UCSD-AML1 (cell line): Measurements from ENCODE around the gene P3H1.

ENCODE experiments used
- DNase-seq: peaks from one replicate; lab custom pipeline; 2025; ENCODE audit not compliant: unreplicated experiment; lab: John Stamatoyannopoulos, UW

P3H1 gene

GRCh38 chr1:42745851-42746250 lies 21.0 kb downstream of the P3H1 start:
- no peak for DNase-seq

- no peak for DNase-seq
Observed at GRCh38 chr1:42744148-42744413, 22.7 kb downstream of the P3H1 start.

GRCh38 chr1:42743317-42744147 lies 23.3 kb downstream of the P3H1 start:
- DNase-seq = no peak

- DNase-seq = no peak
Observed at GRCh38 chr1:42742617-42743316, 24.1 kb downstream of the P3H1 start.

- no peak for DNase-seq
Observed at GRCh38 chr1:42742141-42742540, 24.7 kb downstream of the P3H1 start.

- DNase-seq = no peak
Observed at GRCh38 chr1:42741706-42742105, 25.1 kb downstream of the P3H1 start.

GRCh38 chr1:42740851-42741580 lies 25.8 kb downstream of the P3H1 start:
- DNase-seq = no peak

GRCh38 chr1:42739753-42740700 lies 26.8 kb downstream of the P3H1 start, which contains the start of gene CLDN19:
Gene CLDN19, minus strand, starts transcription at chr1:42740236. Its CDS starts 173 bp downstream, at chr1:42740063.
- no peak for DNase-seq

- no peak for DNase-seq
Observed at GRCh38 chr1:42738678-42739226, 28.1 kb downstream of the P3H1 start.

- no peak for DNase-seq
Observed at GRCh38 chr1:42737986-42738677, 28.7 kb downstream of the P3H1 start.

- DNase-seq = peak; percentile 76
Observed at GRCh38 chr1:42737257-42737656, 29.6 kb downstream of the P3H1 start.

GRCh38 chr1:42736571-42737200 lies 30.1 kb downstream of the P3H1 start:
- DNase-seq = no peak

- no peak for DNase-seq
Observed at GRCh38 chr1:42736152-42736551, 30.7 kb downstream of the P3H1 start.

- DNase-seq = no peak
Observed at GRCh38 chr1:42735477-42736105, 31.2 kb downstream of the P3H1 start.

- no peak for DNase-seq
Observed at GRCh38 chr1:42735056-42735455, 31.8 kb downstream of the P3H1 start.

- no peak for DNase-seq
Observed at GRCh38 chr1:42734201-42735035, 32.4 kb downstream of the P3H1 start.

GRCh38 chr1:42733415-42734200 lies 33.2 kb downstream of the P3H1 start:
- DNase-seq = no peak
